ENCODE measurements around the gene ENOX1. TPM values are rescaled to one million over a fixed set of nuclear protein-coding genes. Genes with fewer than 3 reads are reported as not detected.
A peak's percentile ranks its signal among the peaks of the same experiment; 100 is the strongest.

The ENOX1 gene
- total and polyA plus RNA-seq, 8 donors: 0.23 to 2.0 (median 0.94) TPM

DNA sequence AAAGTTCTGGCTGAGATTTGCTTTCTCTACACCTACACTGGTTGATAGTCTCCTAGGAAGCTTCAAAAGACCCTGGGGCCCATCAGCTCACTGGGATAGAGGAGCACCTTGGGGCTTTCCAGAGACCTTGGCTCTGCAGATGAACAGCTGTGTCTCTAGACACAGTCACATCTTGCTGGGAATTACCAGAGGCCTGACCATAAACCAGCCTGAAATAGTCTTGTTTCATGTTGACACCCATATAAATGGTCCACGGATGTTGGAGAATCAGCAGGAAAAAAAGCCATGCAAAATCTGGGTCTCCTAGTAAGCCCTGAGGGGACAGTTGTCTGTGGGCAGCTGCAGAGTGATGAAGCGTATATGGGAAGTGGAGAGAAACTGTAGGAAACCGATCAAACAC is 555.8 kb downstream of the ENOX1 start:
- Histone ChIP-seq H3K36me3 (no peaks in the 10 kb centered on the region), H3K4me1 (peaks cover 0 to 5% (median 0%) of the 10 kb centered on the region in 3 donors), H3K27ac (no peak overlapping the region), H3K27me3 (no peaks in the 10 kb centered on the region), H3K9me3 (no peaks in the 10 kb centered on the region), H3K4me3 (no peak overlapping the region)
- WGBS, 2 donors: 81 to 88% methylated on average over 3 of the region's 3 CpGs
- ATAC-seq: peak in 1 of 4 donors; percentile 15
- FAIRE-seq: no peak
- TF ChIP-seq, protein P1, sequence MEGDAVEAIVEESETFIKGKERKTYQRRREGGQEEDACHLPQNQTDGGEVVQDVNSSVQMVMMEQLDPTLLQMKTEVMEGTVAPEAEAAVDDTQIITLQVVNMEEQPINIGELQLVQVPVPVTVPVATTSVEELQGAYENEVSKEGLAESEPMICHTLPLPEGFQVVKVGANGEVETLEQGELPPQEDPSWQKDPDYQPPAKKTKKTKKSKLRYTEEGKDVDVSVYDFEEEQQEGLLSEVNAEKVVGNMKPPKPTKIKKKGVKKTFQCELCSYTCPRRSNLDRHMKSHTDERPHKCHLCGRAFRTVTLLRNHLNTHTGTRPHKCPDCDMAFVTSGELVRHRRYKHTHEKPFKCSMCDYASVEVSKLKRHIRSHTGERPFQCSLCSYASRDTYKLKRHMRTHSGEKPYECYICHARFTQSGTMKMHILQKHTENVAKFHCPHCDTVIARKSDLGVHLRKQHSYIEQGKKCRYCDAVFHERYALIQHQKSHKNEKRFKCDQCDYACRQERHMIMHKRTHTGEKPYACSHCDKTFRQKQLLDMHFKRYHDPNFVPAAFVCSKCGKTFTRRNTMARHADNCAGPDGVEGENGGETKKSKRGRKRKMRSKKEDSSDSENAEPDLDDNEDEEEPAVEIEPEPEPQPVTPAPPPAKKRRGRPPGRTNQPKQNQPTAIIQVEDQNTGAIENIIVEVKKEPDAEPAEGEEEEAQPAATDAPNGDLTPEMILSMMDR (IDR thresholded peaks at IDR 0.05): no peak
- intact Hi-C loops (cut with DNase I): no loop called here
- no peak for DNase-seq

DNA sequence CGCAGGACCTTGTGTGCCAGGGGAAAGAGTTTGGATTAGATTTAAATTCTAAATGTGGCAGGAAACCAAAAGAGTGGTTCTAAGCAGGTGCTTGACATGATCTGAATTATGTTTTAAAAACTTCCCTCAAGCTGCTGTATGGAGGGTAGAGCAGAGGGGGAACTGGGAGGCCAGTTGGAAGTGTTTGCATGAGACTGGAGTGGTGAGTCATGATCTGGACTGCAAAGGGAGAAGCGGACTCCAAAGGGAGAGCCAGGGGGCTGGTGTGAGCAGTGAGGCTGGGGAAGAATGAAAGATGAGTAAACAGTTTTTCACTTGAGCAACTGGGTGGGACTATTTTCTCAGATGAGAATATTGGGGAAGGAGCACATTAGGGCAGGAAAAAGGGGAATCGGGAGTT is 557.3 kb downstream of the ENOX1 start:
- Histone ChIP-seq H3K9me3 (no peaks in the 10 kb centered on the region), H3K27me3 (no peaks in the 10 kb centered on the region), H3K4me1 (peaks cover 0 to 5% (median 0%) of the 10 kb centered on the region in 3 donors), H3K36me3 (no peaks in the 10 kb centered on the region), H3K27ac (no peak overlapping the region), H3K4me3 (no peak overlapping the region)
- TF ChIP-seq, protein P1 (IDR thresholded peaks at IDR 0.05): no peak
- WGBS, 2 donors: 58 to 60% methylated on average over 3 of the region's 3 CpGs
- FAIRE-seq (no peak), ATAC-seq (peak in 1 of 4 donors; percentile 39), DNase-seq (no peak)
- intact Hi-C loops (cut with DNase I): no loop called here

DNA sequence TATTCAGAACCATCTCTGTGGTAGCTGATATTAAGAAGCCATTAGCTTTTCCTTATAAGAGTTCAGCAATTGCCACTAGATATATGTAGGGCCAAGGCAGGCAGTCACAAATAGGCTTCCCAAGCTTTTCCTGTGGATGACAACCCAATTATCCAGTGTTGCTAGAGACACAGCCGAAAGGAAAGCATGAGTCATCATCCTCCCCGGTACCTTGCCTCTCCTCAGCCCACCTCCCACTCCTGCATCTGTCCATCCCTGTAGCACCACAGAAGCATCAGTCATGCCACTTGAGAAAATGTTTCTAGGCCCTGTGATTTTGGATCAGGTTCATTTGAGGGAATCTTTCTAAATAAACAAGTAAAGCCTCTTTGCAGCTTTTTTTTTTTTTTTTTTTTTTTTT is 559.1 kb downstream of the ENOX1 start:
- 31 to 37% methylated on average over 2 of the region's 2 CpGs for WGBS, 2 donors
- no peaks in the 10 kb centered on the region for H3K36me3 ChIP-seq
- DNase-seq: no peak
- no peak overlapping the region for H3K4me3 ChIP-seq
- H3K27ac ChIP-seq: no peak overlapping the region
- H3K27me3 ChIP-seq: no peaks in the 10 kb centered on the region
- intact Hi-C loops (cut with DNase I): no loop called here
- TF ChIP-seq, protein P1 (IDR thresholded peaks at IDR 0.05): no peak
- H3K4me1 ChIP-seq: peaks cover 0 to 1% (median 0%) of the 10 kb centered on the region in 3 donors
- no peak for FAIRE-seq
- peak in 1 of 4 donors; percentile 12 for ATAC-seq
- H3K9me3 ChIP-seq: no peaks in the 10 kb centered on the region

DNA sequence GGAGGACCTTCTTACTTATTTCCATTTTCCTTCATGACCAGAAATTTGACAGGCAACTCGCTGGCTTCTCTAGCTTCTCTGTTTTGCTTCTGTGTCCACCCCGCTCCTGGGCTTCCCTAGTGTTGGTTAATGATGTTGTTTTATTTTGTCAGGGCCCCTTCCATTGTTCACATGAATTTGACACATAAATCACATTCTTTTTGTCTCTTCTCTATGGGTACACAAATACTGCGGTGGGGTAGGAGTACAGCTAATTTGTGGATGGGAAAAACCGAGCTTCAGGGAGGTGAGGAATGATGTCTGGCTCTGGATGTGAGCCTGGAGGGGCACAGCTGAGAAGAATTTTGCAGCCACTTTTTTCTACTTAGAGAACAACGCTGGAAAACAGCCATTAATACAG is 563.6 kb downstream of the ENOX1 start:
- ATAC-seq: no peak
- Histone ChIP-seq H3K4me3 (no peak overlapping the region), H3K27me3 (no peaks in the 10 kb centered on the region), H3K9me3 (no peaks in the 10 kb centered on the region), H3K4me1 (no peaks in the 10 kb centered on the region), H3K36me3 (no peaks in the 10 kb centered on the region), H3K27ac (no peak overlapping the region)
- 85 to 86% methylated on average over 5 of the region's 5 CpGs for WGBS, 2 donors
- intact Hi-C loops (cut with DNase I): no loop called here
- no peak for FAIRE-seq
- TF ChIP-seq, protein P1 (IDR thresholded peaks at IDR 0.05): no peak
- DNase-seq: no peak

DNA sequence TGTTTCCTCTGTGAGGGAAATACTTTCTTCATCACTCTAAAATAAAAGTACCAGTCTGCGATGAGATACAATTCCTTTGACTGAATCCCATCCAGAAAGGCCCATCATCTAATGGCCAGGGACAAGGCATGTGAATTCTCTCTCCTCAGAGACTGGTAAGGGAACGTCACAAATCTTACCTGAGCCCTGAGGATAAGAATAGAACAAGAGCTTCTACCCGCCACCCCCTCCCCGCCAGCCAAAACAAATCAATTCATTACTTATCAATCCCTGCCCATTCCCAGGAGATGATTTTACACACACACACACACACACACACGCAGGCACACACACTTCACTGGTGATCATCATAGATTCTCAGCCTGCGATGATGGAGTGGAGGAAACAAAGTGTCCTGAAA is 564.7 kb downstream of the ENOX1 start:
- TF ChIP-seq, protein P1 (IDR thresholded peaks at IDR 0.05): no peak
- H3K4me3 ChIP-seq: no peak overlapping the region
- no peaks in the 10 kb centered on the region for H3K9me3 ChIP-seq
- H3K4me1 ChIP-seq: no peaks in the 10 kb centered on the region
- 89 to 90% methylated on average over 6 of the region's 6 CpGs for WGBS, 2 donors
- no peak overlapping the region for H3K27ac ChIP-seq
- intact Hi-C loops (cut with DNase I): no loop called here
- no peak for DNase-seq
- no peak for ATAC-seq
- H3K27me3 ChIP-seq: no peaks in the 10 kb centered on the region
- no peak for FAIRE-seq
- H3K36me3 ChIP-seq: no peaks in the 10 kb centered on the region
